HepG2 (cell line): ENCODE measurements around the gene TVP23A. TPM values are rescaled to one million over a fixed set of nuclear protein-coding genes. Genes with fewer than 3 reads are reported as not detected.

Experiments used
- ATM ChIP-seq: fragments of 450-650 bp; IDR thresholded peaks from 2 replicates; pipeline ENCODE4 v1.7.1; 2017; ENCODE audit warnings: mild to moderate bottlenecking, borderline replicate concordance
- ELF4 ChIP-seq: sonication (generic); formaldehyde crosslinking; IDR thresholded peaks from 2 replicates; pipeline ENCODE4 v1.5.0; 2020; ENCODE audit warnings: missing genetic modification reagents, mild to moderate bottlenecking, moderate library complexity, borderline replicate concordance
- FOXP4 ChIP-seq: sonication (generic); formaldehyde crosslinking; IDR thresholded peaks from 2 replicates; pipeline ENCODE4 v1.4.0; 2020; ENCODE audit warnings: missing genetic modification reagents
- HHEX ChIP-seq: IDR thresholded peaks from 2 replicates; pipeline ENCODE4 v1.6.1; 2016; ENCODE audit warnings: control low read depth
- KLF16 ChIP-seq, 2 experiments: sonication (generic) in 1 of 2; formaldehyde crosslinking in 1 of 2; IDR thresholded peaks; 2 replicates each; pipeline versions ENCODE4 v1.6.1 to v1.8.0; 2016 to 2023; ENCODE audit warnings: missing genetic modification reagents in 2 of 2, missing compliant biosample characterization in 1 of 2
- MLLT10 ChIP-seq: sonication (generic); formaldehyde crosslinking; IDR thresholded peaks from 2 replicates; pipeline ENCODE4 v1.4.0; 2020; ENCODE audit warnings: missing genetic modification reagents
- PBX3 ChIP-seq: sonication (generic); formaldehyde crosslinking; IDR thresholded peaks from 2 replicates; pipeline ENCODE4 v1.8.1; 2023; ENCODE audit warnings: missing genetic modification reagents, inconsistent platforms, borderline replicate concordance
- PHF5A ChIP-seq: IDR thresholded peaks from one replicate; pipeline ENCODE4 v1.6.1; 2018; ENCODE audit warnings: low read depth, missing genetic modification reagents; ENCODE audit not compliant: unreplicated experiment
- POLR2A ChIP-seq, 2 experiments: IDR thresholded peaks; 2 replicates each; pipeline ENCODE4 v1.6.1; 2011; ENCODE audit warnings: low read depth in 2 of 2, low read length in 2 of 2, mild to moderate bottlenecking in 1 of 2, moderate library complexity in 1 of 2; ENCODE audit not compliant: insufficient read depth in 1 of 2
- PRPF4 ChIP-seq: fragments of 200-400 bp; formaldehyde crosslinking; IDR thresholded peaks from 2 replicates; pipeline ENCODE4 v1.6.1; 2016; ENCODE audit warnings: low read length, low read depth; ENCODE audit not compliant: poor library complexity, severe bottlenecking
- SMYD3 ChIP-seq: sonication (generic); formaldehyde crosslinking; IDR thresholded peaks from 2 replicates; pipeline ENCODE4 v1.8.1; 2023; ENCODE audit warnings: mild to moderate bottlenecking, missing genetic modification reagents
- SP1 ChIP-seq, 2 experiments: fragments of 450-650 bp in 1 of 2; sonication (generic) in 1 of 2; formaldehyde crosslinking in 1 of 2; IDR thresholded peaks; 2 replicates each; pipeline versions ENCODE4 v1.4.0 to v1.6.1; 2016 to 2020; ENCODE audit warnings: missing genetic modification reagents in 1 of 2
- TRAFD1 ChIP-seq: sonication (generic); formaldehyde crosslinking; IDR thresholded peaks from 2 replicates; pipeline ENCODE4 v1.5.1; 2020; ENCODE audit warnings: missing genetic modification reagents, mild to moderate bottlenecking, borderline replicate concordance
- XRCC5 ChIP-seq: fragments of 200-400 bp; formaldehyde crosslinking; optimal IDR thresholded peaks from 2 replicates; pipeline ENCODE3; 2017; ENCODE audit warnings: mild to moderate bottlenecking, low read length
- ZKSCAN5 ChIP-seq: sonication (generic); formaldehyde crosslinking; IDR thresholded peaks from 2 replicates; pipeline ENCODE4 v1.5.1; 2020; ENCODE audit warnings: mild to moderate bottlenecking, missing genetic modification reagents
- ZNF292 ChIP-seq: sonication (generic); formaldehyde crosslinking; IDR thresholded peaks from 2 replicates; pipeline ENCODE4 v1.8.1; 2022; ENCODE audit warnings: mild to moderate bottlenecking, low read depth, missing genetic modification reagents, borderline replicate concordance
- ZNF34 ChIP-seq: sonication (generic); formaldehyde crosslinking; IDR thresholded peaks from 2 replicates; pipeline ENCODE4 v1.4.0; 2020; ENCODE audit warnings: mild to moderate bottlenecking, missing genetic modification reagents, borderline replicate concordance
- ZNF362 ChIP-seq: sonication (generic); formaldehyde crosslinking; IDR thresholded peaks from 2 replicates; pipeline ENCODE4 v1.4.0; 2020; ENCODE audit warnings: missing genetic modification reagents, mild to moderate bottlenecking, borderline replicate concordance
- ZNF557 ChIP-seq: sonication (generic); formaldehyde crosslinking; IDR thresholded peaks from 2 replicates; pipeline ENCODE4 v1.4.0; 2020; ENCODE audit warnings: missing genetic modification reagents
- ZNF572 ChIP-seq: sonication (generic); formaldehyde crosslinking; IDR thresholded peaks from 2 replicates; pipeline ENCODE4 v1.5.1; 2020; ENCODE audit warnings: mild to moderate bottlenecking, missing genetic modification reagents
- ZNF670 ChIP-seq: sonication (generic); formaldehyde crosslinking; IDR thresholded peaks from 2 replicates; pipeline ENCODE4 v1.8.0; 2022; ENCODE audit warnings: mild to moderate bottlenecking, missing genetic modification reagents, borderline replicate concordance
- ZXDC ChIP-seq: sonication (generic); formaldehyde crosslinking; IDR thresholded peaks from 2 replicates; pipeline ENCODE4 v1.5.0; 2020; ENCODE audit warnings: mild to moderate bottlenecking, missing genetic modification reagents
- polyA plus RNA-seq, 8 experiments: library from polyadenylated mRNA; depleted of rRNA in 3 of 8; stranded (reverse) in 7 of 8; unstranded in 1 of 8; fragments of >200 nt; fragmentation: Illumina TruSeq in 4 of 8; extraction: Trizol in 4 of 8; gene quantifications; 2 replicates each; pipeline versions ENCODE4 v1.2.1 to v1.2.3, GENCODE V29; 2011 to 2016; ENCODE audit warnings: low read depth in 4 of 8, missing spikeins in 1 of 8, mixed read lengths in 1 of 8; ENCODE audit not compliant: insufficient read depth in 1 of 8
- total RNA-seq, 5 experiments: library from RNA; depleted of rRNA; stranded (reverse); fragments of >200 nt; fragmentation: Illumina TruSeq; extraction: Trizol; gene quantifications; 2 replicates each; pipeline ENCODE4 v1.2.3, GENCODE V29; 2016; ENCODE audit warnings: low read depth in 1 of 5

The TVP23A gene
- total and polyA plus RNA-seq, 2 of the 13 experiments (the other 11 are each of a cell fraction or from before 2014, with no cell fraction given) = not detected

DNA sequence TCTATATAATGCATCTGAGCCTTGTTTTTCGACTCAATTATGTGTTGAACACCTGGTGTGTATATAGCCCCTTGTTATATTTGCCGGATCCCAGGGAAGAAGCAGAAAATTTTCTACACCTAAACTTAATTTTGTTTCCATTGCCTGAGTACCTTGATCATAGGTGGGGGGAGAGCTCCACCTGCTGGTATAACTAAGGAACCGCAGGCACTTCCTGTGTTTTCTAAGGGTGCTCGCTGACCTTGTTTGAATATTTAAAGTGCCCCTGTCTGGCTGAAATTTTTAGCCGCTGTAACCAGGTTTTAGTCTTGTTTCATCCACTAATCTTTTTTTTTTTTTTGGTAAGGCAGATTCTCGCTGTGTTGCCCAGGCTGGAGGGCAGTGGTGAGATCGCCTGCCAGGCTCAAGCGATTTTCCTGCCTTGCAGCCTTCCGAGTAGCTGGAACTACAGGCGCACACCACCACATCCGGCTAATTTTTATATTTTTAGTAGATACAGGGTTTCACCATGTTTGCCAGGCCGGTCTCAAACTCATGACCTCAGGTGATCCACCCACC, 81.4 kb downstream of the TVP23A start (continued):
- TF ChIP-seq FOXP4 (no peak), ZXDC (CRISPR knock-in tag) (no peak), PHF5A (CRISPR knock-in tag) (no peak), TRAFD1 (CRISPR knock-in tag) (0 out of 2 replicates have a peak, but pooled peaks have one; percentile 39), SP1 (IDR thresholded peaks at IDR 0.05) (no peak), SP1 (CRISPR knock-in tag; IDR thresholded peaks at IDR 0.05) (no peak), ZNF292 (CRISPR knock-in tag) (no peak), ZNF362 (CRISPR knock-in tag) (peak; percentile 28; the same call in 1 of the 2 replicates), ZNF670 (CRISPR knock-in tag) (no peak), MLLT10 (no peak), KLF16 (CRISPR knock-in tag; IDR thresholded peaks at IDR 0.05) (0 out of 4 replicates have a peak, but pooled peaks of 1 of the 2 experiments have one; percentile 45), ZKSCAN5 (CRISPR knock-in tag) (no peak), PRPF4 (no peak), HHEX (CRISPR knock-in tag) (no peak), ZNF34 (no peak), SMYD3 (CRISPR knock-in tag) (no peak), ZNF557 (CRISPR knock-in tag) (no peak), ATM (no peak), XRCC5 (peak; percentile 35), POLR2A (IDR thresholded peaks at IDR 0.05; ENCODE audit: insufficient read depth in 1 of 2, low read depth in 2 of 2, low read length in 2 of 2) (no peak), PBX3 (CRISPR knock-in tag) (no peak), ELF4 (CRISPR knock-in tag) (peak; percentile 32; the same call in 1 of the 2 replicates), ZNF572 (CRISPR knock-in tag) (no peak)
